Inferior parietal cortex (tissue), 1 donor: Measurements from ENCODE around the gene SMPD3.

Experiments used
- DNase-seq: peaks from one replicate; pipeline ENCODE4 v3.0.0-alpha.2; 2016; ENCODE audit errors: extremely low spot score

Gene SMPD3

DNA sequence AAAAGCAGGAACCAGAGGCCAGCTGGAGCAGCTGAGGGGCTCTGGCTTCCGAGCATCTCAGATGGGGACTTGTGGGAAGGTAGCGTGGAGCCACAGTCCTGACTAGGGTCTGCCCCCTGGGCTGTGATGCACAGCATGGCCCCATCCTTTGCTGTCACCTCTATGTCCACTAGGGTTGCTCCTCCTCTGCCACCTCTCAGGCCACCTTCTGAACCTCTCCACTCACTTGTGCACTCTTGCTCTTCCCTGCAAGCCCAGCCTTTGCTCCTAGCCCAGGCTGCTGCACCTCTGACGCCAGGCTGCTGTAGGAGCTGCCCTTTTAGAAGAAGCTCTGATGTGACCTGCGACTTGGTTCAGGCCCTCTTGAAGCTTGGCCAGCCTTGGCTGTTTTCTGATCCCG lies 24.3 kb upstream of the SMPD3 start:
- no peak for DNase-seq

DNA sequence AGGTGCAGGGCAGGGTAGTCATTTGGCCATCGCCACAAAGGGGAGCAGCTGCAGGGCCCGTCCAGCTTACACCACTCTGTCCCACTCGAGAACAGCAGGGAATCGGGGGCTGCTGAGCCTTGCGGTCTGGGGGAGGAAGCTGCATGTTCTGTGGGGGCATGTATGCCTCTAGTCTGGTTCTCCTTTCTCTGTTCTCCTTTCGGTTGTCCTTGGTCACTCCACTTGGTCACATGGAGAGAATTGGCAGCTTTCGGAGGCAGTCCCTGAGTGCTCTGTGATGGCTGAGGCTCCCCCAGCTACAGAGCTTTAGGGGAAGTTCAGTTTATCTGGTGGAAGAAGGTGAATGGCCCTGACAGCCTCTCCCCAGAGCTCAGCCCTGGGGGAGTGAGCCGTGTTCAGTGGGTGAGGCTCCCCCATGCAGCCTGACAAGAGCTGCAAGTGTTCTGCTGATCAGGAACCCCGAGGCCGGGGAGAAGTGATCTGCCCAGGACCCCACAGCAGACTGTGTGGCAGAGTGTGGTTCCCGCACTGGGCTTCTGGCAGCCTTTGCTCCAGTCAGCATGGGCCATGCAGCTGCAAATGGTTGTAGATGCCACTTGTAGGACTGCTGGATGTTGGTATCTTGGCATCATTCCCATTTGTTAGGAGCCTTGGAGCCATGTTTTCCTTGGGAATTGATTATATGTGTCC lies 22.3 kb upstream of the SMPD3 start:
- no peak for DNase-seq

DNA sequence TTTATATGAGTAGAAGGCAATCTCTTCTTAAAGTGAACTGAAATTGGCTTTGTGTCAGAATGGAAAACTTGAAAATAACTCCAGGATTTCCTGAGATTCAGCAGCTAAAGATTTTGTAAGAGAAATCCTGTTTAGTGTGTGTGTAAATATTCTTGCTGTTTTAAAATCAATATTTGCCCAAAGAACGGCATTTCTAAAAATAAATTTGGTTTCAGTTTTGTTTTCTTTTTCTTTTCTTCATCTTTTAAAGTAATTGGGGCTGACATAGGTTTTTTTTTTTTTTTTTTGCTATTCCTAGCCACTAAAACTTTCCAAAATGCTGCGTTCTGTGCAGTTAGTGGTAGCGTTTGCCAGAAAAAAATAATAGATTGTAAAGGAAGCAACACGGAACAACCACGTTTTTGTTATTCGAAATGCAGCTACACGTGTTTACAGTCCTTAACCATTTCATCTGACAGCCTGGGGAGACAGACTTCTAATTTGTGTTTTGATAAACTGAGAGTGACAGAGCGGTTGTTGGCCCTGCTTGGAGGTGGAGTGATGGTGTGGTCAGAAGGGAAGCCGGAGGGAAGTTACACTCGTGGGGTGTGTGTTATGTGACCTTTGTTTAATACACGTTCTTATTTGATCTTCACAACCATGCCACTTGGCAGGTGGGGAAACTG lies 21.6 kb upstream of the SMPD3 start:
- DNase-seq = no peak

DNA sequence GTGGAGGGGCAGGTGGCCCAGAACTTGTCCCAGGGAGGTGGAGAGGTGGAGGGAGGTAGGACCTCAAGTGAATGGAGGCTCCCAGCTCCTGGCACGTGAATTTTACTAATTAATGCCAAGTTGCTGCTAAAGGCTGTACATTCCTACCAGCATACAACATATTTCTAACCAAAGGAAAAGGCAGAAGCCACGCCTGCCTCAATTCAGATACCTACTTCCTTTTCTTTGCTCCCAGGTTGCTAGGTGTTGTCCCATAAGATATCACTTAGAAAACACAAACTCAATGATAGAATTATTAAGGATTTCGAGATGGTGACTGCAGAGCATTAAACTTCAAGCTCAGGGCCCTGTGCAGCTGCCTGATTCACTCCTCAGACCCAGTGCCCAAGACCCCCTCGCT lies 20.5 kb upstream of the SMPD3 start:
- no peak for DNase-seq

DNA sequence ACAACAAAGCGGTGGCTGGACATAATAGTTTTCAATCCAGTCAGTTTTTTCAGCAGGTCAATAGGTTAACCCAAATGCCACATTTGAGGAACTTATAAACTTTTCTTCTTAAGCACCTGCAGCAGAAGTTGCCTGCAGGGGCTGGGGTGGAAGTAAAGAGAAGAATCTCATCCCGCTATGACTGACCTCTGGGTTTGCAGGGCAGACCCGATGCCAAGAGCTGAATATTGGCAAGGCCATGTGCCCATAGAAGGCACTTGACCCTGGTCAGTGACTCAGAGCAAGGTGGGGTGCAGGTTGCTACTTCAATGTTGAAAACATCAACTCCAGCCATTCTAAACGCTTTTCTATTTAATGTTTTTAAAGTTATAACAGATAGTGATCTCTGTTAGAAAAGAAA lies 17.9 kb upstream of the SMPD3 start:
- DNase-seq = no peak

DNA sequence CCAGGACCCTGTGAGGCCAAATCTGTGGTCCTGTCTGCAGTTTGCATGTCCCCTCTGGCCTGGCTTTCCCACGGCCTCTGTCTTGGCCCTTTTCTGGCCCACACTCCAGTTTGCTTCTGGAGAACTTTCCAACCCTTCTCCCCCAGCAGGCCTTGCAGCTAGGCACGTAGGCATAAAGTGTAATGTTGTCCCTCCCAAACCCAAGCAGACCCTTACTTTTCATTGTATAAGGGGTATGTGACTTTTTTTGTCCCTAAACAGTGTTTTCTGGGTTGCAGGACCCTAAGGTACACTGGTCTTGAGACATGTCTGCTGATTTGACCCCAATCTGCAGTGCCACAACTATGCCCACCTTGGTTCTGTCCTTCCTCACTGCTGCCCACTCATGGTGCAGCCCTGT lies 15.6 kb upstream of the SMPD3 start:
- no peak for DNase-seq

DNA sequence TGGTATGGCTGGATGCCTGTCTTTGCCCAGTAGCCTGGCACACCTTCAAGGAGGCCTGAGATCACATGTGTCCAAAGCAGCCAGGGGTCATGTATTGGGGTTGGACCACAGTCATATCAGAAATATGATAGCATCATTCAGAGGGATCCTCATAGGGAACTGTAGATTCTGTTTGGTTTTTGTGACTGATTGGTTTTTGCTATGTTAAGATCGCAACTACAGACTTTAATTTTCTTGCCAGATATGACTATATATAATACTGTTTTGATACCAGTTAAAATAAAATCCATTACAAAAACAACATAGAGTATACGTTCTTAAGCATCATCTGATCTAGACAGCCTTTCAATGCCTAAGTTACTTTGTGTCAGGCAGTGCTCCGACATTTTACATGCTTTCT lies 11.8 kb upstream of the SMPD3 start:
- no peak for DNase-seq

DNA sequence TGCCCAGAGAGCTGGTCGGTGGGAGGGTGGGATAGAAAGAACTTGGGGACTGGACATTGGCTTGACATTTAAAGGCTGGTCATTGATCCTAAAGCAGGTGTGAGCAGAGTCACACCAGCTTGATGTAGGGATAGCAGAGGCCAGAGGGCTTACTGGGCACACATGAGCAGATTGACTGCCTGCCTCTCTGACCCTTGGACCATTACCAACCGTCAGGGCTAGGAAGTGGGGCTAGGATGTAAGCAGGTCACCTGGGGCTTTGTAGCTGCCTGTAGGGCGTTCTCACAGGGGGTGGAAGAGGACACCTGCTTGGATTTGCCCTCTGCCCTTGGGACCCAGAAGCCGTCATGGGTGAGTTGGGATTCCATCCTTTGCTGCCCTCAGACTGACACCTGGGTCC lies 11.1 kb upstream of the SMPD3 start:
- DNase-seq = no peak

DNA sequence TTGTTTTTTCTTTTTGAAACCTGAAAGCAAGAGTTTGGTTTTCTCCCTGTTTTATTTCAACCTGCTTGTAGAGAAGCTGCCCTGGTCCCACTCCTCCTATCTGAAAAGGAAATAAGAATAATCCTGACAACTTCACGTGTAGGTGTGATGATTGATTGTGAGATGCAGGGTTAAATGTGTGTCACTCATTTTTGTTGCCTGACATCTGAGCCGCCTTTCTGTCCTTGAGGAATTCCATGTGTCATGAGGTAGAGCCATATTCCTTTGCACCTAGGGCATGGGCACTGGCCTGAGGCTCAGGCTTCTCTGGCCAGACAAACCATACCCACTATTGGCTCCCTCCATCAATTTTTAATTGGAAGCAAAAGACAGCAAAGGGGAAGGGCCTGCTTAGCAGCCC lies 10.2 kb upstream of the SMPD3 start:
- no peak for DNase-seq

DNA sequence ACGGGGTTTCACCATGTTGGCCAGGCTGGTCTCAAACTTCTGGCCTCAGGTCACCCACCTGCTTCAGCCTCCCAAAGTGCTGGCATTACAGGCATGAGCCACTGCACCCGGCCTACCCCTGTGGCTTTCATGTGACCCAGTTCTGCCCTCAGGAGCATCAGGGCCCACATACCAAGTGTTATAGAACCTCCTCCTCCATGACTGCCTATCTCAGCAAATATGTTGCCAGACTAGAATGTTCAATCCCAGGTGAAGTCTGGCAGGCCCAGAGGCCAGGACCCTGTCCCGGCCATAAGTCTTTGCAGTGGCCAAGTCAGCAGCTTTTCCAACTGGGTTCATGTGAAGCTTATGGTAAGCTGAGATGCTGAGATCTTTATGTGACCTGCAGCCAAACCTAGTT lies 9.8 kb upstream of the SMPD3 start:
- no peak for DNase-seq

DNA sequence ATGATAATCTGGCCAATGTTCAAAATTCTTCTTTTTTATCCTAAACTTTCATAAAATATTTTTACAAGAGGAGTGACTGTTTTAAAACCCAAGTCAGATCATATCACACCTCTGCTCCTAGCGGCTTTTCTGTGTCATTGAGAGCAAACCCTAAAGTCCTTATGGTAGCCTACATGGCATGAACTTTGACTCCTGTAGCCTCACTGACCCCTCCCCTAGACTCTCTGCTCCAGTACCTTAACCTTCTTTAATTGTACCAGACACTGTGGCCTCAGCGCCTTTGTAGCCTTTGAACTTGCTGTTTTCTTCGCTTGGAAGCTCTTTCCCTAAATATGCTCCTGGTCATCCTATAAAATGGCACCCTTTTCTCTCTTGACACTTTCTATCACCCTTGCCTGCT lies 7.3 kb upstream of the SMPD3 start:
- DNase-seq = no peak

DNA sequence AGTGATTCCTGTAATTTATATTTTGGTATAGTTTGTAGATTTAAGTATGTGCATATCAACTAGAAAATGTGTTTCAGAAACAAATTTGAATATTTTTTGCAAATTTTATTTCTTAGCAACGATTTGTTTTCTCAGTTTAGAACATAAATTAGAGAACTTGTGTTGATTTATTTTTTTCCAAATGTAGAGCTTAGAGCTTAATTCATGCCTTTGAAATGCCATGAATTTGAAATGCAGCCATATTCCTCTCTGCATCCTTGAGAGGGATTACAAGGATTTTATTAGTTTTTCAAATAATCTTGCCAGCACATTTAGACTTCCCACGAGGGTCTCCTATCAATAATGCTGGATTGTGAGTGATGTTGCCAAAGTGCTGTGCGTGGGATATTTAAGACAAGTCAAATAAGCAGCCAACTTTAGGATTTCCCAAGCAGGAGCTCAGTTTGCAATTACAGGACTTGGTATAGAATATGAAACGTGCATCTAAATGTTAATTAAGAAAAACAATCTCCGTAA lies 6.7 kb upstream of the SMPD3 start:
- DNase-seq = no peak

DNA sequence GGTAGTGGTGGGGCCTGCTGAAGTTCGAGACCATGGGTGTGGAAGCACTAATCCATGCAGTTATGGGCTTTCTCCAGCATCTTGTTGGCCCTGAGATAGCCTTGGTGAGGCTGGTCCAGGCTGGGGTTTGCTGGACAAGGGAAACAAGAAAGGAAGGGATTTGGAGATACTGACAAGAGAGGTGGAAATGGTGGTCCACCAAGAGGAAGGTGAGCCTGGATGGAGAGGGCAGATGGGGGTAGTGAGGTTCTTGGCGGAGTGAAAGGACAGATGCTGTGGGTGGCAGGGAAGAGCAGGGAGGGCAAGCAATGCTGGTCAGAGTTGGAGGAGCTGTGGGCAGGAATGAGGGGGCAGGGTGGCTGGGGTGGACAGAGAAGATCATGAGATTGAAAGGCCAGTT lies 5.5 kb upstream of the SMPD3 start:
- no peak for DNase-seq

DNA sequence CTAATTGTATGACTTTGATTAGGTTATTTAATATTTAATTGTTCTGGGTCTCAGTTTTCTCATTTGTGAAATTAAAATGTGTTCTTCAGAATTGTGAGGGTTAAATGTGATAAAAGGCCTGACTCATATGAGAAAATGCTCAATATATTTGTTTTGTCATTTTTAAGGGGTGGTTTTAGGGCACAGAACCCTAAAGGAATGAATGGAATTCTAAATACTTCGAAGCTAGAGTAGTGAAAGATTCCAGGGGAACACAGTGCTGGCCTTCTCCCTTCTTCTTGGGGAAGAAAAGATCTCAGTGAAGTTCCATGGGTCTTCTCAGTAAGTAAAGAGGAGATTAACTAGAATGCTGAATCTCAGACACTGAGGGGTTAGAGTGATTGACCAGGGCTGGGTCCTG lies 3.9 kb upstream of the SMPD3 start:
- no peak for DNase-seq

DNA sequence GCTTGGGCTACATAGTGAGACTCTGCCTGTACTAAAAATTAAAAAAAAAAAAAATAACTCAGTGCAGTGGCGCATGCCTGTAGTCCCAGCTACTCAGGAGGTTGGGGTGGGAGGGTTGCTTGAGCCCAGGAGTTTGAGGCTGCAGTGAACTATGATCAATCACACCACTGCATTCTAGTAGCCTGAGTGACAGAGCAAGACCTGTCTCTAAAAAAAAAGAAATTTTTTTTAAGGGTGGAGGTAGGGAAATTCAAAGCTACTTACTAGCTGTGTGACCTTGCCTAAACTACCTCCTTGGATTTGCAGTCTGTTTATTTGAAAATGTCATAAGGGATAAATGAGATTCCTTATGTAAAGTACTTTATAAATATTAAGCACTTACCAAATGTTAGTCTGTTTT lies 3.4 kb upstream of the SMPD3 start:
- DNase-seq = no peak

DNA sequence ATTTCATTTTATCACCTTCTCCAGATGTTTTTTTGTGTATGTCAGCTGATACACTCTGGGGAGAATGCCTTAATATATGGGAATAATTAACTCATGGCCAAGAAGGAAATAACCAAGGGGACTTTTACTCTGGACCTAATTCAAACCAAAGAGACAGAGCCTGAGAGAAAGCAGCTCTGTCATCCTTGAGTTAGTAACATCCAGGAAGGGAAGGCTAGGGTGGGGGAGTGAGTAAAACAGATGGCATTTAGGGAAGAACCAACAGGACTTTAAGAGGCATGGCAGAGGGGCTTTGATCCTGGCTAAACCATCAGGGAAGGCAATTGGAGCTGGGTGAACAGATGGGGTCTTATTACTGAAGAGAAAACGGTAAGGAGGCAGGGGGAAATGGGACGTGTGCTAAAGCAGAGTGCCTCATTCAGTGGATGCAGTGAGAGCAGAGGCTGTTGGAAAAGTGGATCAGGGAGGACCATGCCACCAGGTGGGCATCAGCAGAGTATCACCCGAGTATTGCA lies 2.5 kb upstream of the SMPD3 start:
- DNase-seq = no peak

DNA sequence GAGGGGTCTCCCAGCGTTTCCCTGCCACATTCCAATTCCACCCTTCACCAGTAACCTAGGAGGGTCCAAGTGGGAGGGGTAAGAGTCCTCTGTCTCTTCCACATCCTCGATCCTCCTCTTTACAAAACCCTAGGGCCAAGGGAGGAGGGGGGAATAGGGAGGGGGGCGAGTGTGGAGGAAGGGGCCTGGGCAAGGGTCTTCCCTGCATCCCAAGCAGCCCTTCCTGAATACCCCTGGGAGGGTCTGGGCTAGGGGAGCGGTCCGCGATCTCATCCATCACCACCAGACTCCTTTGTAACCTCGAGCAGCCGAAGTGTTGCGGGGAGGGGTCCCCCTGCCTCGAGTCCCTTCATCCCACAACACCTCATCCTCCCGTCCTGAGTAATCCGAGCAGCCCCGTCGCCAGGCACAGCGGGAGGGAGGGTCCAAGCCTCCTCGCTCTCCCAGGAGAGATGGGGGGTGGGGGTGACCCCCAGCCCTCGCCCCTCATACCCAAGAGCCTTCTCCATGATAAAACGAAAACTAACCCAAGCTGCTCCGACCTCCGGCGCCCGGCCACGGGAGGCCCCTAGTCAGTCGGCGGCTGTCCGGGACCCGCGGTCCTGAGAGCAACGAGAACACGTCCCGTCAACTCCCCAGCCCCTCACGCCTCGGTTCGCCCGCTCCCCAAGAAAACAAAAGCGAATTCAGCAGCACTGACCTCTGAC lies 502 bp downstream of the SMPD3 start:
- no peak for DNase-seq

DNA sequence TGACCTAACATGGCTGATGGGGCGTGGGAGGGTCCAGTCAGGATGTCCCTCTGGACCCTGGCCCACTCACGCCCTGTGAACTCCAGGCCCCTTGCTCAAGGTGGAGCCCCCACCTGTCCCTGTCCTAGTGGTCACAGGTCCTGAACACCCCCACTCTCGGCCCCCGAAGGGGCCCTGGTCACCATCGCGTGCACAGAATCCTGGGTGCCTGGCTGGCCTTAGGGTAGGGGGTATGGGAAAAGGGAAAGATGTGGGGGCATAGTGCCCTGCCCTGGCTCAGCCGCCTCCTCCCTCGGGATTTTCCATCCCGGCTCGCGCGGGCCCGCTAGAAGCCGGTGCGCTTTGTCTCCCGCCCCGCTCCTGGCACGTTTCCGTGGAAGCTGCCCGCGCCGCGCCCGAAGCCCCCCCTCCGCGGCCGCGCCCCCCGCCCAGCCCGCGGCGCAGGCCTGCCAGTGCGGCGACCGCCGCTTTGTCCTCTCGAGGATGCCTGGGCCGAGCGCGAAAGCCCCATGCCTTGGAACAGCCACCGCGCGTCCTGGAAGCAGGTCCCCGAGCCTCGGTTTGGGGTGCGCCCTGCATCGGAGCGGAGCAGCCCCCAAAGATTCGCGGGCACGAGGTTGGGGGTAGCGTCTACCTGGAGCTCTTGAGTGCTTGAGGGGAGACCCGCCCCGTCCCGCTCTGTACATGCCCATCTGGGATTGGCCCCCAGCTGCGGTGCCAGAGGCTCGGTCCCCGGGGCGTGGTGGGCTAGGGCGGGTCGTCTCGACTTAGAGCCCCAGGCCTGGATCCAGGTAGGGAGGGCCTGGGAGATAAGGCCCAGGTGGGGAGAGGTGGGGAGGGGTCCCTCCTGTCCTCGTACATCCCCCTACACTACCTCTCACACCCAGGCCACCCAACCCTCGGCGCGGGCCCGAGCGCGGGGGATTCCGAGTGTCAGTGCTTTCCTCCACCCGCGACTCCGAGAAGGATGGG lies 1.3 kb downstream of the SMPD3 start:
- no peak for DNase-seq

DNA sequence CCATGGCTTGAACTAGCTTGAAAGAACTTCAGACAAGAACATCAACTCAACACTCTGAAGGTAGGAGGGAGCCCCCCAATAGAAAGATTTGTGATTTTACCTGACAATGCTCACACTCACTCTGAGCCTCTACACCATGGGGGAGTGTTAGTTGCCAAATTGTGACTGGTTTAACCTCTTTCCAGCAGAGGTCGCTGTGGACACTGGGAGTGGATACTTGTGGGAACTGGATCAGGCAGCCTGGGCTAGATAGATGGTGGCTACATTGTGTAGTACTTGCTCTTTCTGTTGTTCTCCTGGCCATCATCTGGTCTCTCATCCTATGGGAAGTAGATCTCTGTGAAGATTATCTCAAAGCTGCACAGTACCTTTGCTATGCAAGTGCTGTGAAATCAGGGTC lies 2.9 kb downstream of the SMPD3 start:
- DNase-seq = peak; percentile 76

DNA sequence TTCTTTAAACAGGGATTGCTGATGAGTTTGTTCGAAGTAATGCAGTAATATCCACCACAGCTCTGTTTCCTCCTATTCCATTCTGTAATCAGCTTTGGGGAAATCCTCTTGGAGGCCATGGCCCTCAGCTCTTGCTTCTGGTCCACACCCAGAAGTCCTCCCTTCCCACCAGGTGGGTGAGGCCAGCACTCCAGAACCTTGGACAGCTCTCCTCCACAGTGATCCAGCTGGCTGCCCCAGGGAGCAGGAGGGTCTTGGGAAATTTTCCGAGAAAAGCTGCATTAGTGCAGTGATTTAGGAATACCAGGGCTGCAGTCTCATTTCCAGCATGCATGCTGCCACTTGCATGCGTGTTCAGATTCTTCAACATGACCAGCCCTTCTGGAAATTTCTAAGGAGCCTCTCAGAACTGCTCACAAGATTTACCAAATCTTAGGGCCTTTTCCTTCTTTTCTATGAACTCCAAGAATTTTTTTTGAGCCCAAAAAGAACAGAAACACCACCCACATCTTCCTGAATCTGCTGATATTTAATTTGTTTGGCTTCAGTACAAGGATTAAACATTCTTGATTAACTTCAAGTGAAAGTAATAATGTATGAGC lies 4.2 kb downstream of the SMPD3 start:
- DNase-seq = no peak

DNA sequence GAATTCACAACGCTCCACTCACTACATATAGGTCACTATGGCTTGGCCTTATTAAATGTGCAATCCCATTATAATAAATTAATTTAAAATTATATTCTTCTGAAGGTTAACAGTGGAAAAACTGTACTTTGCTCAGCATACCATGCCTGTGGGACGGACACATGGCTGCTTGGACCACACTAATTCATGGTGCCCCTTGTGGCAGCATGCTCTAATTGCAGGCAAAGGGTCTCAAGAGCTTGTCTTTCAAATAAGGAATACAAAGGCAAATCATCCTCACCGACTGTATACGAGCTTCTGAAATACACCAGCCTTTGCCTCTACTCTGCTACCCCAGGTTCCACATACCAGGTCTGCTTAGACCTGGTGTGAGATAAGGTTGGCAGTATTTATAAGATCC lies 11.7 kb downstream of the SMPD3 start:
- DNase-seq = no peak
